Measurements from ENCODE around the gene SUMF1. TPM values are rescaled to one million over a fixed set of nuclear protein-coding genes. Genes with fewer than 3 reads are reported as not detected.

The SUMF1 gene
- total RNA-seq, 2 donors from 2014 or later, result 18.4 to 18.6 TPM

- H3K27me3 Mint-ChIP-seq (ENCODE audit: insufficient read depth), result no peaks in the 10 kb centered on the region
- DNase-seq, result no peak
- no peaks in the 10 kb centered on the region for H3K4me1 Mint-ChIP-seq
- Histone ChIP-seq H3K27me3 (ENCODE audit: control insufficient read depth, insufficient read depth, low read length, poor library complexity, severe bottlenecking) (no peaks in the 10 kb centered on the region), H3K9ac (ENCODE audit: extremely low read depth, low read length, poor library complexity, severe bottlenecking) (no peak overlapping the region), H3K36me3 (ENCODE audit: control insufficient read depth, insufficient read depth, low read length) (no peaks in the 10 kb centered on the region), H3K4me1 (ENCODE audit: control insufficient read depth, insufficient read depth, low read length) (no peaks in the 10 kb centered on the region), H3K9me3 (ENCODE audit: control insufficient read depth, low read length) (peaks cover 18% of the 10 kb centered on the region), H3K27ac (ENCODE audit: low read depth, low read length) (no peak overlapping the region), H3K4me3 (ENCODE audit: low read length) (no peak overlapping the region)
- no peak overlapping the region for H3K4me3 Mint-ChIP-seq
- 71 to 86% methylated on average over 1 to 2 of the region's 2 CpGs for WGBS, 2 experiments (ENCODE audit: insufficient coverage in 1 of 2, insufficient read length in 1 of 2)
- H3K27ac Mint-ChIP-seq, result no peak overlapping the region
- peaks cover 2% of the 10 kb centered on the region for H3K9me3 Mint-ChIP-seq
- H3K36me3 Mint-ChIP-seq (ENCODE audit: low read depth), result peaks cover 19% of the 10 kb centered on the region
- TF ChIP-seq CTCF (conservative IDR thresholded peaks at IDR 0.05), result no peak
Observed at GRCh38 chr3:4375911-4376310, 91.2 kb downstream of the SUMF1 start.

DNA sequence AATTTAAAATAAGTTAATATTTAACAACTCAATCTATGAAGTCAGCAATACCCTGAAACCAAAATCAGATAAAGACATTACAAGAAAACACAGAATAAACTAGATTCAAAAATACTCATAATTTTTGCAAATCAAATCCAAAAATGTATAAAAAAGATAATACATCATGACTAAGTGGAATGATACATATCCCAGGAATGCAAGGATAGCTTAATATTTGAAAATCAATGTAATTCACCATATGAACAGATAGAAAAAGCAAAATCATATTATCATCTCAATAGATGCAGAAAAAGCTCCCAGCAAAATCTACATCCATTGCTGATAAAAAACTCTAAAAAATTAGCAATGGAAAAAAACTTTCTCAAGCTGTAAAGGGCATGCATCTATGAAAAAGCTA, 93.4 kb downstream of the SUMF1 start:
- no peak for TF ChIP-seq CTCF (conservative IDR thresholded peaks at IDR 0.05)
- Mint-ChIP-seq H3K27ac (no peak overlapping the region), H3K4me1 (no peaks in the 10 kb centered on the region), H3K4me3 (no peak overlapping the region), H3K9me3 (peaks cover 2% of the 10 kb centered on the region), H3K36me3 (ENCODE audit: low read depth) (peaks cover 14% of the 10 kb centered on the region), H3K27me3 (ENCODE audit: insufficient read depth) (no peaks in the 10 kb centered on the region)
- no peaks in the 10 kb centered on the region for H3K4me1 ChIP-seq (ENCODE audit: control insufficient read depth, insufficient read depth, low read length)
- H3K9ac ChIP-seq (ENCODE audit: extremely low read depth, low read length, poor library complexity, severe bottlenecking), result no peak overlapping the region
- H3K36me3 ChIP-seq (ENCODE audit: control insufficient read depth, insufficient read depth, low read length), result no peaks in the 10 kb centered on the region
- H3K27me3 ChIP-seq (ENCODE audit: control insufficient read depth, insufficient read depth, low read length, poor library complexity, severe bottlenecking), result no peaks in the 10 kb centered on the region
- H3K9me3 ChIP-seq (ENCODE audit: control insufficient read depth, low read length), result peaks cover 18% of the 10 kb centered on the region
- no peak for DNase-seq
- H3K4me3 ChIP-seq (ENCODE audit: low read length), result no peak overlapping the region
- H3K27ac ChIP-seq (ENCODE audit: low read depth, low read length), result no peak overlapping the region

- no peaks in the 10 kb centered on the region for H3K4me1 ChIP-seq (ENCODE audit: control insufficient read depth, insufficient read depth, low read length)
- no peaks in the 10 kb centered on the region for H3K9me3 Mint-ChIP-seq
- peaks cover 9% of the 10 kb centered on the region for H3K27me3 Mint-ChIP-seq (ENCODE audit: insufficient read depth)
- H3K9ac ChIP-seq (ENCODE audit: extremely low read depth, low read length, poor library complexity, severe bottlenecking), result no peak overlapping the region
- no peaks in the 10 kb centered on the region for H3K9me3 ChIP-seq (ENCODE audit: control insufficient read depth, low read length)
- H3K36me3 ChIP-seq (ENCODE audit: control insufficient read depth, insufficient read depth, low read length), result no peaks in the 10 kb centered on the region
- no peak for DNase-seq
- no peak overlapping the region for H3K27ac Mint-ChIP-seq
- no peak overlapping the region for H3K27ac ChIP-seq (ENCODE audit: low read depth, low read length)
- H3K4me1 Mint-ChIP-seq, result no peaks in the 10 kb centered on the region
- H3K4me3 ChIP-seq (ENCODE audit: low read length), result no peak overlapping the region
- TF ChIP-seq CTCF (conservative IDR thresholded peaks at IDR 0.05), result no peak
- peaks cover 4% of the 10 kb centered on the region for H3K36me3 Mint-ChIP-seq (ENCODE audit: low read depth)
- no peak overlapping the region for H3K4me3 Mint-ChIP-seq
- peaks cover 23% of the 10 kb centered on the region for H3K27me3 ChIP-seq (ENCODE audit: control insufficient read depth, insufficient read depth, low read length, poor library complexity, severe bottlenecking)
- WGBS, 2 experiments (ENCODE audit: insufficient coverage in 1 of 2, insufficient read length in 1 of 2), result 93 to 96% methylated on average over 2 of the region's 2 CpGs
Observed at GRCh38 chr3:4362523-4362922, 104.5 kb downstream of the SUMF1 start.

Data from endodermal cell (in vitro differentiated cells).